Fibroblast of pulmonary artery (primary cell): ENCODE results near the gene PRKAG2.

Experiments used
- DNase-seq: peaks from one replicate; pipeline ENCODE4 v3.0.0-alpha.2; 2010; ENCODE audit warnings: low read depth
- H3K4me3 ChIP-seq: replicated peaks from 2 replicates; pipeline ENCODE4 v1.5.1; 2011; ENCODE audit warnings: low read depth, mild to moderate bottlenecking, control low read depth, low read length, moderate library complexity
- TF ChIP-seq, protein P1 (sequence below): IDR thresholded peaks from 2 replicates; pipeline ENCODE4 v1.5.1; 2011; ENCODE audit warnings: mild to moderate bottlenecking, control low read depth, low read length, inconsistent platforms; ENCODE audit errors: missing control alignments

The PRKAG2 gene

DNA sequence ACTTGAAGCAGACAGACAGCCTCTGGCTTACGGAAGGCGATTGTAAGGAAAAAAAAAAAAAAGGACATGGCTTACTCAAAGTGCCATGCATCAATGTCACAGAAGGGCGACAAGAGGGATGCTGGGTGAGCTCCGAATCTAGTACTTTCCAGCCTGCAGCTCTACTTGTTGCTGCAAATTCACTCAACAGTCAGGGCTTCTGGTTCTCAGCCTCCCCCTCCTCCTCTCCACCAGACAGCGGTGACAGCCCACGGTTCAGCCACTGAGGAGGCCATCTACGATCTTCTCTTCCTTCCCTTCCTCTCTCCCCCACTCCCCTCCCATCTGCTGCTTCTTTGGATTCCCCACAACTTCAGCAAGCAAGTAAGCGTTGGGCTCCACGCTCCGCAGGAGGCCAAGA is 63.5 kb downstream of the PRKAG2 start:
- TF ChIP-seq, protein P1, sequence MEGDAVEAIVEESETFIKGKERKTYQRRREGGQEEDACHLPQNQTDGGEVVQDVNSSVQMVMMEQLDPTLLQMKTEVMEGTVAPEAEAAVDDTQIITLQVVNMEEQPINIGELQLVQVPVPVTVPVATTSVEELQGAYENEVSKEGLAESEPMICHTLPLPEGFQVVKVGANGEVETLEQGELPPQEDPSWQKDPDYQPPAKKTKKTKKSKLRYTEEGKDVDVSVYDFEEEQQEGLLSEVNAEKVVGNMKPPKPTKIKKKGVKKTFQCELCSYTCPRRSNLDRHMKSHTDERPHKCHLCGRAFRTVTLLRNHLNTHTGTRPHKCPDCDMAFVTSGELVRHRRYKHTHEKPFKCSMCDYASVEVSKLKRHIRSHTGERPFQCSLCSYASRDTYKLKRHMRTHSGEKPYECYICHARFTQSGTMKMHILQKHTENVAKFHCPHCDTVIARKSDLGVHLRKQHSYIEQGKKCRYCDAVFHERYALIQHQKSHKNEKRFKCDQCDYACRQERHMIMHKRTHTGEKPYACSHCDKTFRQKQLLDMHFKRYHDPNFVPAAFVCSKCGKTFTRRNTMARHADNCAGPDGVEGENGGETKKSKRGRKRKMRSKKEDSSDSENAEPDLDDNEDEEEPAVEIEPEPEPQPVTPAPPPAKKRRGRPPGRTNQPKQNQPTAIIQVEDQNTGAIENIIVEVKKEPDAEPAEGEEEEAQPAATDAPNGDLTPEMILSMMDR: no peak
- no peak overlapping the region for H3K4me3 ChIP-seq
- no peak for DNase-seq

DNA sequence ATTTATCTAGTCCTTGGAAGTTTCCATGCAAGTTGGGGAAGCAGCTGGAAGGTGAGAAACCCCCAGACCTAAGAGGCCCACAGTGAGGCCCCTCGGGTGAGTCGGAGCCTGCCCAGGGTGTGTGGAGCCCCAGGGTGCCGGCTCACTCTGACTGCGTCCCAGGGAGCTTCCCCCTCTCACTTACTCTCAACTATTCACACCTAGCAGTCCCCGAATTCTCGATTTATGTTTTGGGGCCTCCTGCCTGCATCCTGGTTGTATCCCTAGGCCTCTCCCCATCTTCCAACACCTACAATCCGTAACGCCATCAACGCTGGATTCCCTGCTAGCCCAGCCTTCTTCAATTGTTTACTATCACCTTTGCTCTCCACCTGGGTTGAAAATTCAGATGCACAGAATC is 63.9 kb downstream of the PRKAG2 start:
- TF ChIP-seq, protein P1: no peak
- H3K4me3 ChIP-seq: no peak overlapping the region
- no peak for DNase-seq

DNA sequence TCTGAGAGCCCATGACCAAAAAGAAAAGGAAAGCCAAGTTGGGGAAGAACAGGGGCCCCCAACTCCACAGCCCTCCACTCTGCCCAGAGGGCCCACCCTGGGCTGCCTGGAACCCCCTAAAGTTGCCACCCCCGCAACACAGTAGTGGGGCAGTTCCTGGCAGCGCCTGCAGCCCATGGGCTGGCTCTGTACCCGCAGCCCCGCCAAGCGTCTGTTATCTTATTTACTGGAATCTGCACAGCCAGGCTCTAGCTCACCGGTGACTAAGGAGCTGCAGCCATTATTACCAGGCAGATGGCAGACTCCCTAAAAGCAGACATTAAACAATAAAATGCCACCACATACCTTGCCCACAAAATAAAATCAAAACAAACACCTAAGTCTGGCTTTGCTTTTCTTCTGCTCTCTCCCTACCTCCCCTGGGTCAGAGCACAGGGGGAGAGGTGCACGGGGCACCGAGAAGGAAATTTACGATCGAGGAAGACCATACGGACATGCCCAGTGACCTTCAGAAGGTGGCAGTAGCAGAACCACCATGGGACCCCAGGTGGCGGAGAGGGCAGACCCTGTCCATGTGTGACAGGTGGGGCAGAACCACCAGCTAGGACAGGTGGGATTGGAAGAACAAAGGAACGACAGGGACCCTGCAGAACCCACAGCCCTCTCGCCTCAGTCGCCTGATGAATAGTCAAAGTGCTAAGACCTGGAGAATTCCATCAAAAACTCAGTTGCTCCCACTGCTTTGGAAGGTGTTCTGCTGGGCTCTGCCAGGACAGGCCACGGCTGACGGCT is 66.3 kb downstream of the PRKAG2 start:
- H3K4me3 ChIP-seq: no peak overlapping the region
- TF ChIP-seq, protein P1: no peak
- DNase-seq: no peak

DNA sequence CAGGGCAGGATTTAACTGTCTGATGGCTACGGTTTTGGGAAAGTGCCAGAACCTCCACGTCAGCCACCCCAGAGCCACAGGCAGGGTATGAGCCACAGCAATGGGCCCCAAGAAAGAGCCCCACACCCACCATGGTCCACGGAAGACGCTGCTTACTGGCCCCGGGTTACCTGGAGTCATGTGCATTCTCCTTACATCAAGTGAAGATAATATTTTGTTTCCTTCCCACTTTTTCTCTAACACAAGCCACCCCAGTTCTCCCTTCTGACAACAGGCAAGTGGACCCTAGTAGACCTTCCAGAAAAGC is 67.1 kb downstream of the PRKAG2 start:
- TF ChIP-seq, protein P1: no peak
- H3K4me3 ChIP-seq: no peak overlapping the region
- DNase-seq: no peak

DNA sequence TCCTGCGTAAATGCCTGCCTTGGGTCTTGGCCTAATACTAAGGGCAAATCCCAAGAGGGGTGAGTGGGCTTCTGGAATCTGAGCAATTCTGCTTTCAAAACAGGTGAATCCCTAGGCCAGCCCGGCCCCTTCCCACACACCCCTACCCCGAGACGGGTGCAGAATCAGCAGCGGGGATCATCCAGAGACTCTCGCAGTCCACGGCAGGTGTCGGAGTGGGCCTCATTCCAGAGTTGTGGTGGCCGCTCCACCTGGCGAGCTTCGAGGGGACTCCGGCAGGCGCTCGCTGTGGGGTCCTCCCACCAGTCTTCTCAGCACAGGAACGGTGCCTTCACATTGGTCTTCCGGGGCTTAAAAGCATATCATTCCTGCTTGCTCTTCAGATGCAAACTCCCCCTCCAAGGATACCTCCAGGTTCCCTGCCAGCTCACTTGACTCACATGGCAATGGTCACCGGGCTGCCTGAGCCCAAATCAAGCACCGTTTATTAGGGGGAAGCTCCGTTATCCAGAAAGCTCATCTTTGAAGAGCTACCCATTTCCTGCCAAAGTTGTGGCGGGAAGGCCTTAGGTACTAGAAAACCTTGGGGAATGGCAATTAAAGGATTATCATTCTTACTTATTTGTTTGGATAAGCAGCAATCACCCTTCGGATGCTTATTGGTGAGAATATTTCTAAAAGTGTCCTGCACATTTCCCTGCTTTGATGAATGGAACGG is 67.6 kb downstream of the PRKAG2 start:
- TF ChIP-seq, protein P1: no peak
- no peak overlapping the region for H3K4me3 ChIP-seq
- no peak for DNase-seq

DNA sequence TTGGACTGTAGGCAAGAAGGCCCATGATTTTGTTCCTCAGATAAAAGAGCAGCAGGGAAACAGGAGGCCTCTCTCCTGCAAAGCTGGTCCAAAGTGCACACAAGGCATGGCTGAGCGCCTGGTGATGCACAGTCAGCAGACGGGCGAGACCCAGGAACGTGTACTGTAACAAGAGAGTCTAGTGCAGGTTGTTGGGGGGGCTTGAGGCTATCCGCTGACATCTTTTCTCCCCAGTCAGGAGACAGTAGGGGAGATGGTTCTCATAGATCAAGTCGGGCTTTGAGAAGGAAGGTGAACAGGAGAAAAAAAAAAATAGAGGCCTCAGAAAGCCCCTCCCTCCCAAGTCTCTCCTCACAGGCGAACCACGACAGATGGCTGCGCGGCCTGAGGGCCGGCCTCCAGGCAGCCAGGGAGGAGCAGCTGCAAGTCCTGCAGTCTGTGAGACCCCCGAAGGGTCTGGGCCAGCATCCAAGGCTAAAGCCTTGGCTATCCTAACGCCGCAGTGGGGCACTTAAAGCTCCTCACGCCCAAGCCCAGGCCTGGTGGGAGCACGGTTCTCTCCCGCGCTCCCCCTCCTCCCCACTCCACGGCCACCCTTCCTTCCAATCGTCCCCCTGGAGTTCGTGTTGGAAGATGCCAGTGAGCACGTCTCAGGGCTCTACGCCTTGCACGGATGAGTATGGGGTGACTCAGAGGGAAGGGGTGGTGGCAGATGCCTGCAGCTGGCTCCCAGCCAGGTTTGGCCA is 68.3 kb downstream of the PRKAG2 start:
- H3K4me3 ChIP-seq: no peak overlapping the region
- no peak for DNase-seq
- TF ChIP-seq, protein P1: no peak
